Measurements from ENCODE around the gene HOMEZ. TPM values are rescaled to one million over a fixed set of nuclear protein-coding genes. Genes with fewer than 3 reads are reported as not detected.
"Not testable (repeated sequence)": the region's sequence is repeated elsewhere in the genome, so short reads cannot be mapped to it uniquely, and the experiment has no call there.

HOMEZ gene
- total and polyA plus RNA-seq, 3 donors from 2014 or later: 31.7 to 71.6 (median 37.7) TPM

DNA sequence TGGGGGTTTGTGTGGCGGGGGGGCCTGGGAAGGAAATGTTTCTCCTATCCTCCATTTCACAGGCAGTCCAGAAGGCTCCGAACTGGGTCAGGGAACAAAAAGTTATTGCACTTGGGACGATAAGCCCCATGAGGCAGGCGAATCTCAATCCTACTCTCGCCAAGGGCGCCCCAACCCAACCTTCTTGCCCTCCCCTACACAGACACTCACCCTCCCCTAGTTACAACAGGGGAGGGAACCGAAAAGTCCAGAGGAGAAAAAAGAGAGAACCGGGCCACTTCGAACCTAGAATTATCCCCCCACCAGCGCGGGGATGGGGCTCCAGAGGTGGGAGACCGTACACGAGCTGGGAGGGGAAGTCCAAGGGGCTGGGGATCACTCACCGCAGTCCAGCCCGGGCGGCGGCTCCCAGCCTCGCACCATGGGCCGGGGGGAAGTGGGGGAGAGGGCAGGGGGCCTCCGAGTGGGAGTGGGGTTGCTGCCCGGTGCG, 357 bp downstream of the HOMEZ start:
- Histone ChIP-seq H3K9me3 (no peaks in the 10 kb centered on the region), H3K4me3 (peak overlapping the region; percentile 94 to 98), H3K36me3 (ENCODE audit: low read depth, missing control alignments) (no peaks in the 10 kb centered on the region), H3K27ac (peak overlapping the region; percentile 99), H3K4me1 (peaks cover 21% of the 10 kb centered on the region), H3K27me3 (no peaks in the 10 kb centered on the region)
- intact Hi-C loops (cut with DNase I; ENCODE audit: low total_unique reads): no loop called here
- peak; percentile 22 for DNase-seq
- WGBS, 2 donors: 0 to 1% methylated on average over 19 to 22 of the region's 22 CpGs
- no peak for TF ChIP-seq CTCF (IDR thresholded peaks at IDR 0.05)
- no peak for TF ChIP-seq POLR2A (IDR thresholded peaks at IDR 0.05)

DNA sequence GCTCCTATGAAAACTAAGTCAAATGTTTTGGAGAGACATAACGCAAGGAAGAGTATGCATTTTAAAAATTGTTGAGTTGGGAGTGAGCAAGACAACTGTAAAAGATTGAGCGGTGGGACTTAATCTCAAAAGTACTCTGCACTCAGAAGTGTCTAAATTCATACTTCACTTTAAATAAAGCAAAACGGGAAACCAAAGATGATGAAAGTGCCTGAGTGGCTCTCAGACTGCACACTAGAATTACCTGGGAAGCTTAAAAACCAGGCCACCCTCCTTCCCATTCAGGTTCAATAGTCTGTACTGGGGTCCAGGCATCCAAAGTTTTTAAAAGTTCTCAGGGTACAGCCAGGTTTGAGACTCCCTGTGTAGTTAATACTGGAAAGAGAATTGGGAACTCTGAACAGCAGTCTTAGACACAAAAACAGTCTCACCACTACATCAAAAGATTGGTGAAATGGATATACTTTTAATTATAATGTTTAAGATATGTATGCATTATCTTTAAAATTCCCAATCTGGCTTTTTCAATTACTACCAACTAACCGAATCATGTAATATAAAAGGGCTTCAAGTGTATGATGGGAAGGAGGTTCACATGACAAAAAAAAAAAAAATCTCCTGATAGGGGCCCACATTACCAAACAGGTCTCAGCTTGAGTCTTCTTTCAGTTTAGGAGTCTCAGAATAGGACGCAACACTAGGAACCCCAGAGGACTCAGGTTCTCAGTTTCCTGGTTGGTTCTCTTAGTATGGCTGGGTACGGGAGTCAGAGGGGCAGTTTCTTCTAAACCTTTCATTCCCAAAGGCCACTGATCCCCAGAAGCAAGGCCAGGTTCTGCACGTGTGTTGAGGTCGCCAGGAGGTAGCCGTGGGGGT, 1.0 kb downstream of the HOMEZ start:
- Histone ChIP-seq H3K9me3 (no peaks in the 10 kb centered on the region), H3K27ac (peak overlapping the region; percentile 99), H3K36me3 (ENCODE audit: low read depth, missing control alignments) (no peaks in the 10 kb centered on the region), H3K4me1 (peaks cover 21% of the 10 kb centered on the region), H3K4me3 (peak overlapping the region; percentile 94 to 98), H3K27me3 (no peaks in the 10 kb centered on the region)
- 20 to 21% methylated on average over 9 of the region's 9 CpGs for WGBS, 2 donors
- TF ChIP-seq CTCF (IDR thresholded peaks at IDR 0.05): no peak
- no peak for TF ChIP-seq POLR2A (IDR thresholded peaks at IDR 0.05)
- intact Hi-C loops (cut with DNase I; ENCODE audit: low total_unique reads): no loop called here
- DNase-seq: peak; percentile 37

DNA sequence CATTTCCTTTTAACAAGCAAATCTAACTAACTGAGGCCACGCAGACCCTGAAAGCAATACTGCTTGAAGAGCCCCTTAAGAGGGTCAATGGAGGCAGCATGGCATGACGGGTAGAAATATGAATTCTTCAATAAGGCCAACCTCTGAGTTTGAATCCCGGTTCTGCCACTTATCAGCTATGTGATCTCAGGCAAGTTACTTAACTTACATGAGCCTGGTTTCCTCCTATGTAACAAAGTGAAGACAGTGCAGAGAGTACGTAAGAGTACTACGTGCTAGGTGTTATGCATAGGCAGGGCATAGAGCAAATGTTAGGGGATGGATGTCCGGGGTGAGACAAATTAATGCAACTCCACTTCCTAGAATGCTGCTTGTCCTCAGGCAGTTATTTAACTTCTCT, 4.7 kb downstream of the HOMEZ start:
- TF ChIP-seq CTCF (IDR thresholded peaks at IDR 0.05) (no peak), POLR2A (IDR thresholded peaks at IDR 0.05) (no peak)
- Histone ChIP-seq H3K4me3 (no peak overlapping the region), H3K9me3 (no peaks in the 10 kb centered on the region), H3K4me1 (peaks cover 14% of the 10 kb centered on the region), H3K36me3 (ENCODE audit: low read depth, missing control alignments) (no peaks in the 10 kb centered on the region), H3K27ac (no peak overlapping the region), H3K27me3 (no peaks in the 10 kb centered on the region)
- WGBS, 2 donors: 87 to 94% methylated on average over 6 of the region's 6 CpGs
- DNase-seq: no peak
- intact Hi-C loops (cut with DNase I; ENCODE audit: low total_unique reads): no loop called here

GRCh38 chr14:23277928-23278327, 8.0 kb downstream of the HOMEZ start:
- H3K27me3 ChIP-seq; H3K9me3 ChIP-seq; intact Hi-C loops (cut with DNase I; ENCODE audit: low total_unique reads); H3K27ac ChIP-seq; H3K36me3 ChIP-seq (ENCODE audit: low read depth, missing control alignments); H3K4me3 ChIP-seq; DNase-seq; H3K4me1 ChIP-seq: not testable (repeated sequence)
- WGBS, 2 donors: 94 to 97% methylated on average over 6 of the region's 6 CpGs

DNA sequence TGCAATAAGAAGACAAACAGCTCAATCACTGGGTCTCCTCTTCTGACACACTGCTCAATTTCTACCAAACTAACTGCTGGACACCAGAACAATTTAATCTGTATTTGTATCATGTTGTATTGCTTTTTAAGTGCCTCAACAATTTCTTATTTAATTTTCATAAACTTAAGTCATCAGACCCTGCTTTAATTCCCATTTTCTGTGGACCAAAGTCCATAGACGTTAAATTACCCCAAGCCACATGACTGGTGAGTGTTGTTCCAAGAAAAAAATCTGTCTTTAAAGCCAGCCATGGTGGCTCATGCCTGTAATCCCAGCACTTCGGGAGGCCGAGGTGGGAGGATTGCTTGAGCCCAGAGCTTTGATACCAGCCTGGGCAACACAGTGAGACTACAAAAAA, 8.7 kb downstream of the HOMEZ start:
- Histone ChIP-seq H3K27ac (no peak overlapping the region), H3K36me3 (ENCODE audit: low read depth, missing control alignments) (no peaks in the 10 kb centered on the region), H3K9me3 (no peaks in the 10 kb centered on the region), H3K27me3 (no peaks in the 10 kb centered on the region), H3K4me1 (no peaks in the 10 kb centered on the region), H3K4me3 (no peak overlapping the region)
- no peak for DNase-seq
- no peak for TF ChIP-seq CTCF (IDR thresholded peaks at IDR 0.05)
- no peak for TF ChIP-seq POLR2A (IDR thresholded peaks at IDR 0.05)
- WGBS, 2 donors: 81 to 82% methylated on average over 3 of the region's 3 CpGs
- intact Hi-C loops (cut with DNase I; ENCODE audit: low total_unique reads): no loop called here
